IMR-90 (cell line): Measurements from ENCODE around the gene RHO. TPM values are rescaled to one million over a fixed set of nuclear protein-coding genes. Genes with fewer than 3 reads are reported as not detected.

Experiments used
- ATAC-seq: fragments of 200-7000 bp; cut with Tn5 transposase; 2 replicates; pipeline ENCODE4 v1.9.1; 2020; ENCODE audit warnings: low read depth, mild to moderate bottlenecking, moderate library complexity
- BruUV-seq: library from RNA; stranded (reverse); fragments of 400-500 nt; replicated peaks from 2 replicates; lab custom pipeline; 2021; lab: Mats Ljungman, UMichigan
- CTCF ChIA-PET: fragments of 300-600 bp; formaldehyde crosslinking; extraction: SDS; loops from one replicate; lab custom pipeline; 2021; ENCODE audit warnings: antibody characterized with exemption; lab: Yijun Ruan, JAX
- POLR2A ChIA-PET: fragments of 300-600 bp; sonication (Branson Sonifier 250); formaldehyde crosslinking; loops from one replicate; lab custom pipeline; 2022; ENCODE audit warnings: antibody characterized with exemption; ENCODE audit not compliant: unreplicated experiment; lab: Charles Lee
- DNase-seq: peaks from one replicate; pipeline ENCODE4 v3.0.0; 2013
- H2AFZ ChIP-seq: replicated peaks from 2 replicates; pipeline ENCODE3; 2013; ENCODE audit warnings: low read length, mild to moderate bottlenecking; ENCODE audit not compliant: poor library complexity
- H2AK5ac ChIP-seq: 2 replicates; pipeline ENCODE4 v1.6.1; 2013; ENCODE audit warnings: low read depth, low read length, inconsistent platforms
- H2AK9ac ChIP-seq: replicated peaks from 2 replicates; pipeline ENCODE3; 2013; ENCODE audit warnings: mild to moderate bottlenecking, low read depth, low read length, moderate library complexity; ENCODE audit not compliant: poor library complexity
- H2BK120ac ChIP-seq: 2 replicates; pipeline ENCODE4 v1.6.1; 2013; ENCODE audit warnings: low read depth, low read length, inconsistent platforms
- H2BK15ac ChIP-seq: 3 replicates; pipeline ENCODE4 v1.6.1; 2013; ENCODE audit warnings: low read depth, low read length, inconsistent platforms
- H2BK20ac ChIP-seq: 2 replicates; pipeline ENCODE4 v1.6.1; 2013; ENCODE audit warnings: low read depth, mild to moderate bottlenecking, inconsistent platforms, low read length, moderate library complexity
- H2BK5ac ChIP-seq: 2 replicates; pipeline ENCODE4 v1.6.1; 2013; ENCODE audit warnings: mild to moderate bottlenecking, low read depth, low read length, inconsistent platforms; ENCODE audit not compliant: poor library complexity, severe bottlenecking
- H3K14ac ChIP-seq: replicated peaks from 2 replicates; pipeline ENCODE4 v1.6.1; 2013; ENCODE audit warnings: low read depth, low read length, inconsistent platforms
- H3K18ac ChIP-seq: 2 replicates; pipeline ENCODE4 v1.6.1; 2013; ENCODE audit warnings: low read depth, low read length, control low read depth
- H3K23ac ChIP-seq: 2 replicates; pipeline ENCODE4 v1.6.1; 2013; ENCODE audit warnings: low read depth, low read length, inconsistent platforms
- H3K27ac ChIP-seq: 2 replicates; pipeline ENCODE4 v1.5.1; 2013; ENCODE audit warnings: mild to moderate bottlenecking, control low read depth, low read length; ENCODE audit not compliant: insufficient read depth
- H3K27me3 ChIP-seq: 2 replicates; pipeline ENCODE4 v1.6.1; 2013; ENCODE audit warnings: low read length; ENCODE audit not compliant: control insufficient read depth, insufficient read depth
- H3K36me3 ChIP-seq: 2 replicates; pipeline ENCODE4 v1.6.1; 2013; ENCODE audit warnings: low read length, mixed read lengths; ENCODE audit not compliant: control insufficient read depth, insufficient read depth
- H3K4ac ChIP-seq: 2 replicates; pipeline ENCODE4 v1.6.1; 2013; ENCODE audit warnings: low read depth, low read length, inconsistent platforms
- H3K4me1 ChIP-seq: 2 replicates; pipeline ENCODE4 v1.6.1; 2013; ENCODE audit warnings: low read length, mixed read lengths; ENCODE audit not compliant: control insufficient read depth, insufficient read depth
- H3K4me2 ChIP-seq: 2 replicates; pipeline ENCODE4 v1.6.1; 2013; ENCODE audit warnings: low read depth, mild to moderate bottlenecking, control low read depth, low read length, moderate library complexity
- H3K4me3 ChIP-seq: 2 replicates; pipeline ENCODE4 v1.5.1; 2013; ENCODE audit warnings: low read depth, mild to moderate bottlenecking, control low read depth, low read length, moderate library complexity; ENCODE audit not compliant: insufficient read depth
- H3K56ac ChIP-seq: 2 replicates; pipeline ENCODE4 v1.6.1; 2013; ENCODE audit warnings: low read length, inconsistent platforms; ENCODE audit not compliant: insufficient read depth; ENCODE audit errors: extremely low read depth
- H3K79me1 ChIP-seq, 2 experiments: 2 replicates each; pipeline ENCODE4 v1.6.1; 2013; ENCODE audit warnings: low read length in 2 of 2, inconsistent platforms in 1 of 2, low read depth in 1 of 2
- H3K9ac ChIP-seq: 2 replicates; pipeline ENCODE4 v1.6.1; 2013; ENCODE audit warnings: low read depth, low read length, control low read depth
- H3K9me1 ChIP-seq: 2 replicates; pipeline ENCODE4 v1.6.1; 2013; ENCODE audit warnings: low read length, inconsistent platforms; ENCODE audit not compliant: insufficient read depth
- H3K9me3 ChIP-seq: 2 replicates; pipeline ENCODE4 v1.6.1; 2013; ENCODE audit warnings: low read length; ENCODE audit not compliant: control insufficient read depth, insufficient read depth
- H4K20me1 ChIP-seq: 2 replicates; pipeline ENCODE4 v1.6.1; 2013; ENCODE audit warnings: low read length, inconsistent platforms; ENCODE audit not compliant: insufficient read depth
- H4K5ac ChIP-seq: 2 replicates; pipeline ENCODE4 v1.6.1; 2013; ENCODE audit warnings: mild to moderate bottlenecking, low read depth, low read length, control low read depth
- H4K8ac ChIP-seq, 2 experiments: 2 replicates each; pipeline ENCODE4 v1.6.1; 2013; ENCODE audit warnings: low read depth in 2 of 2, low read length in 2 of 2, control low read depth in 1 of 2, inconsistent platforms in 1 of 2
- H4K91ac ChIP-seq: 2 replicates; pipeline ENCODE4 v1.6.1; 2013; ENCODE audit warnings: low read depth, low read length, inconsistent platforms; ENCODE audit not compliant: insufficient read depth
- BHLHE40 ChIP-seq: fragments of 150-350 bp; IDR thresholded peaks from 2 replicates; pipeline ENCODE4 v1.6.1; 2016; ENCODE audit warnings: mild to moderate bottlenecking, low read depth, low read length
- CEBPB ChIP-seq: IDR thresholded peaks from 2 replicates; pipeline ENCODE4 v1.6.1; 2012; ENCODE audit warnings: low read depth, low read length, improper control_type of control experiment
- CHD1 ChIP-seq: IDR thresholded peaks from 2 replicates; pipeline ENCODE4 v1.6.1; 2012; ENCODE audit warnings: low read depth, low read length, improper control_type of control experiment
- MAFK ChIP-seq: IDR thresholded peaks from 2 replicates; pipeline ENCODE4 v1.6.1; 2012; ENCODE audit warnings: low read depth, low read length, improper control_type of control experiment
- MAZ ChIP-seq: IDR thresholded peaks from 2 replicates; pipeline ENCODE4 v1.6.1; 2012; ENCODE audit warnings: low read depth, mild to moderate bottlenecking, low read length, improper control_type of control experiment, moderate library complexity, borderline replicate concordance
- MXI1 ChIP-seq: IDR thresholded peaks from 2 replicates; pipeline ENCODE4 v1.6.1; 2012; ENCODE audit warnings: low read depth, mild to moderate bottlenecking, low read length, moderate library complexity, borderline replicate concordance
- NFE2L2 ChIP-seq: fragments of 150-350 bp; IDR thresholded peaks from 2 replicates; pipeline ENCODE4 v1.6.1; 2016; ENCODE audit warnings: low read depth, mild to moderate bottlenecking, low read length
- POLR2A ChIP-seq: IDR thresholded peaks from 2 replicates; pipeline ENCODE4 v1.6.1; 2012; ENCODE audit warnings: mild to moderate bottlenecking, low read depth, low read length
- RAD21 ChIP-seq: IDR thresholded peaks from 2 replicates; pipeline ENCODE4 v1.6.1; 2012; ENCODE audit warnings: low read length, improper control_type of control experiment
- RCOR1 ChIP-seq: IDR thresholded peaks from 2 replicates; pipeline ENCODE4 v1.6.1; 2012; ENCODE audit warnings: mild to moderate bottlenecking, low read length, improper control_type of control experiment; ENCODE audit not compliant: insufficient replicate concordance
- RFX5 ChIP-seq: IDR thresholded peaks from 2 replicates; pipeline ENCODE4 v1.8.0; 2012; ENCODE audit warnings: low read depth, mild to moderate bottlenecking, low read length, moderate library complexity
- SMC3 ChIP-seq: fragments of 150-350 bp; IDR thresholded peaks from 2 replicates; pipeline ENCODE4 v1.6.1; 2016; ENCODE audit warnings: low read depth, mild to moderate bottlenecking, antibody characterized with exemption, low read length, moderate library complexity
- WGBS, 2 experiments: methylation state at CpG; one replicate each; pipeline versions ENCODE4 v1.1.5 to v1.1.7; 2013; ENCODE audit warnings: missing lambda C conversion rate in 2 of 2; ENCODE audit not compliant: insufficient read length in 1 of 2; ENCODE audit errors: extremely low coverage in 2 of 2; 5-methylcytosine and 5-hydroxymethylcytosine counted together
- dilution Hi-C: fragments of 300-500 bp; cut with HindIII; formaldehyde crosslinking; loops from one replicate; pipeline ENCODE4 v1.14.3; 2018; ENCODE audit warnings: low sequenced_read_pairs; ENCODE audit not compliant: unreplicated experiment
- in situ Hi-C: fragments of 300-500 bp; cut with MboI; formaldehyde crosslinking; loops from 3 replicates; pipeline ENCODE4 v1.14.3; 2019; ENCODE audit warnings: low sequenced_read_pairs, inconsistent platforms, mixed read lengths
- intact Hi-C: fragments of 100-400 bp; cut with micrococcal nuclease; formaldehyde crosslinking; loops from 2 replicates; pipeline ENCODE4 v1.10.0; 2022
- polyA plus RNA-seq, 3 experiments: library from polyadenylated mRNA; depleted of rRNA; stranded (reverse); fragments of >200 nt; gene quantifications; 2 replicates each; pipeline ENCODE4 v1.2.3, GENCODE V29; 2012; ENCODE audit warnings: low replicate concordance in 1 of 3
- total RNA-seq: library from RNA; depleted of rRNA; stranded (reverse); fragments of >200 nt; gene quantifications from 2 replicates; pipeline ENCODE4 v1.2.3, GENCODE V29; 2012
- TF ChIP-seq, protein P1 (sequence below): fragments of 150-350 bp; IDR thresholded peaks from 2 replicates; pipeline ENCODE4 v1.6.1; 2016; ENCODE audit warnings: low read depth, mild to moderate bottlenecking, low read length, moderate library complexity, borderline replicate concordance
- TF ChIP-seq, protein P2 (sequence below): fragments of 150-350 bp; IDR thresholded peaks from 2 replicates; pipeline ENCODE4 v1.6.1; 2017; ENCODE audit warnings: mild to moderate bottlenecking, antibody characterized with exemption, low read length, low read depth
- TF ChIP-seq, protein P3 (sequence below): conservative IDR thresholded peaks from 2 replicates; pipeline ENCODE4 v1.5.1; 2012; ENCODE audit warnings: mild to moderate bottlenecking, low read depth, low read length, improper control_type of control experiment

The RHO gene
- total and polyA plus RNA-seq, 2 of the 4 experiments (the other 2 are of a cell fraction): not detected

DNA sequence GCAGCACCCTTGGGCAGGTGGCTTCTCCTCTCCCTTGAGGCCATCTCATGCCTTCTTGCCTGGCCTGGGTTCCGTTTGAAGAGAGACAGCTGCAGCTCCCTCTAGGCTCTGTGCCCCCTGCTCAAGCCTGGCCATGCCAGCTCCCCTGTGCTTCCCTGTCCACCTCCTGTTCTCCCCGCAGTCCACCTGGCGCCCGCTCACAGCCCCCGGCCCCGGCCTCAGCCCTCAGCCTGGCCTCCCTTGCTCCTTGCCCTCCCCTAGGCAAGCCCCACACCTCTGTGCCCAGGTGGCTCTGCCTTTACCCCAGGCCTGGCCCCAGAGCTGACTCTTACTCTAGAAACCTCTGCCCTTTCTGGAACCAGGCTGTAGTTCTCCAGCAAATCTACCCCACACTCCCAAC is 13.9 kb upstream of the RHO start:
- no peak overlapping the region for H2AK5ac ChIP-seq
- WGBS, 2 experiments: 93% methylated on average over 3 of the region's 6 CpGs; no CpG with 5 or more reads in 1 of the 2 experiments
- no peak overlapping the region for H4K91ac ChIP-seq
- peaks cover 22% of the 10 kb centered on the region; the same call in 1 of the 2 replicates for H3K36me3 ChIP-seq
- H3K4ac ChIP-seq: no peak overlapping the region
- dilution Hi-C loops: no loop called here
- no peaks in the 10 kb centered on the region for H3K79me1 ChIP-seq
- TF ChIP-seq RCOR1 (no peak), CHD1 (no peak), MXI1 (no peak), MAZ (no peak), RFX5 (no peak), RAD21 (no peak), BHLHE40 (no peak), CEBPB (no peak), NFE2L2 (no peak), POLR2A (no peak), MAFK (no peak), SMC3 (no peak)
- TF ChIP-seq, protein P1, sequence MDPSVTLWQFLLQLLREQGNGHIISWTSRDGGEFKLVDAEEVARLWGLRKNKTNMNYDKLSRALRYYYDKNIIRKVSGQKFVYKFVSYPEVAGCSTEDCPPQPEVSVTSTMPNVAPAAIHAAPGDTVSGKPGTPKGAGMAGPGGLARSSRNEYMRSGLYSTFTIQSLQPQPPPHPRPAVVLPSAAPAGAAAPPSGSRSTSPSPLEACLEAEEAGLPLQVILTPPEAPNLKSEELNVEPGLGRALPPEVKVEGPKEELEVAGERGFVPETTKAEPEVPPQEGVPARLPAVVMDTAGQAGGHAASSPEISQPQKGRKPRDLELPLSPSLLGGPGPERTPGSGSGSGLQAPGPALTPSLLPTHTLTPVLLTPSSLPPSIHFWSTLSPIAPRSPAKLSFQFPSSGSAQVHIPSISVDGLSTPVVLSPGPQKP: no peak
- TF ChIP-seq, protein P2, sequence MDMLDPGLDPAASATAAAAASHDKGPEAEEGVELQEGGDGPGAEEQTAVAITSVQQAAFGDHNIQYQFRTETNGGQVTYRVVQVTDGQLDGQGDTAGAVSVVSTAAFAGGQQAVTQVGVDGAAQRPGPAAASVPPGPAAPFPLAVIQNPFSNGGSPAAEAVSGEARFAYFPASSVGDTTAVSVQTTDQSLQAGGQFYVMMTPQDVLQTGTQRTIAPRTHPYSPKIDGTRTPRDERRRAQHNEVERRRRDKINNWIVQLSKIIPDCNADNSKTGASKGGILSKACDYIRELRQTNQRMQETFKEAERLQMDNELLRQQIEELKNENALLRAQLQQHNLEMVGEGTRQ: no peak
- TF ChIP-seq, protein P3, sequence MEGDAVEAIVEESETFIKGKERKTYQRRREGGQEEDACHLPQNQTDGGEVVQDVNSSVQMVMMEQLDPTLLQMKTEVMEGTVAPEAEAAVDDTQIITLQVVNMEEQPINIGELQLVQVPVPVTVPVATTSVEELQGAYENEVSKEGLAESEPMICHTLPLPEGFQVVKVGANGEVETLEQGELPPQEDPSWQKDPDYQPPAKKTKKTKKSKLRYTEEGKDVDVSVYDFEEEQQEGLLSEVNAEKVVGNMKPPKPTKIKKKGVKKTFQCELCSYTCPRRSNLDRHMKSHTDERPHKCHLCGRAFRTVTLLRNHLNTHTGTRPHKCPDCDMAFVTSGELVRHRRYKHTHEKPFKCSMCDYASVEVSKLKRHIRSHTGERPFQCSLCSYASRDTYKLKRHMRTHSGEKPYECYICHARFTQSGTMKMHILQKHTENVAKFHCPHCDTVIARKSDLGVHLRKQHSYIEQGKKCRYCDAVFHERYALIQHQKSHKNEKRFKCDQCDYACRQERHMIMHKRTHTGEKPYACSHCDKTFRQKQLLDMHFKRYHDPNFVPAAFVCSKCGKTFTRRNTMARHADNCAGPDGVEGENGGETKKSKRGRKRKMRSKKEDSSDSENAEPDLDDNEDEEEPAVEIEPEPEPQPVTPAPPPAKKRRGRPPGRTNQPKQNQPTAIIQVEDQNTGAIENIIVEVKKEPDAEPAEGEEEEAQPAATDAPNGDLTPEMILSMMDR: no peak
- BruUV-seq: no TSS peak
- H2BK120ac ChIP-seq: no peak overlapping the region
- ATAC-seq (no peak), DNase-seq (no peak)
- H3K18ac ChIP-seq: no peak overlapping the region
- H2BK20ac ChIP-seq: no peak overlapping the region
- no peak overlapping the region for H3K14ac ChIP-seq
- H3K23ac ChIP-seq: no peak overlapping the region
- H2BK5ac ChIP-seq: no peak overlapping the region
- no peak overlapping the region for H3K4me3 ChIP-seq
- POLR2A ChIA-PET: no interaction called here
- in situ Hi-C loops: no loop called here
- peaks cover 6% of the 10 kb centered on the region; the same call in 1 of the 2 replicates for H3K9me1 ChIP-seq
- intact Hi-C loops: no loop called here
- H4K8ac ChIP-seq: no peak overlapping the region
- H2BK15ac ChIP-seq: no peak overlapping the region
- H4K20me1 ChIP-seq: no peaks in the 10 kb centered on the region
- no peak overlapping the region for H3K27ac ChIP-seq
- no peak overlapping the region for H3K4me2 ChIP-seq
- CTCF ChIA-PET: no interaction called here
- H2AK9ac ChIP-seq: no peak overlapping the region
- no peak overlapping the region for H4K5ac ChIP-seq
- no peaks in the 10 kb centered on the region for H3K9me3 ChIP-seq
- H2AFZ ChIP-seq: no peak overlapping the region
- H3K27me3 ChIP-seq: no peaks in the 10 kb centered on the region
- no peak overlapping the region for H3K9ac ChIP-seq
- H3K56ac ChIP-seq: no peak overlapping the region
- no peaks in the 10 kb centered on the region for H3K4me1 ChIP-seq
